ENCODE data around the gene ARTN.
A peak's percentile ranks its signal among the peaks of the same experiment; 100 is the strongest.

Gene ARTN

GRCh38 chr1:43947061-43947873, 13.7 kb downstream of the ARTN start:
- no peak for DNase-seq (ENCODE audit: low read depth in 2 of 2)

- no peak for DNase-seq (ENCODE audit: low read depth in 2 of 2)
Observed at GRCh38 chr1:43947874-43948437, 14.4 kb downstream of the ARTN start.

DNA sequence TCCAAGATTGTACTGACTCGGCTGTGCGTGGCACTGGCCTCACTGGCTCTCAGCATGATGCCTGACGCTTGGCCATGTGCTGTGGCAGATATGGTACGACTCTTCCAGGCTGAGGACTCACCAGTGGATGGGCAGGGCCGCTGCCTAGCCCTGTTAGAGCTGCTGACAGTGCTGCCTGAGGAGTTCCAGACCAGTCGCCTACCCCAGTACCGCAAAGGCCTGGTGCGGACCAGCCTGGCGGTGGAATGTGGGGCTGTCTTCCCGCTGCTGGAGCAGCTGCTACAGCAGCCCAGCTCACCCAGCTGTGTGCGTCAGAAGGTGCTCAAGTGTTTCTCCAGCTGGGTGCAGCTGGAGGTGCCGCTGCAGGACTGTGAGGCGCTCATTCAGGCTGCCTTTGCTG, 16.1 kb downstream of the ARTN start:
- no peak for DNase-seq (ENCODE audit: low read depth in 2 of 2)

- no peak for DNase-seq (ENCODE audit: low read depth in 2 of 2)
Observed at GRCh38 chr1:43951021-43951985, 17.7 kb downstream of the ARTN start.

- DNase-seq (ENCODE audit: low read depth in 2 of 2) = no peak
Observed at GRCh38 chr1:43952731-43953346, 19.2 kb downstream of the ARTN start.

GRCh38 chr1:43953361-43953760, 19.8 kb downstream of the ARTN start:
- no peak for DNase-seq (ENCODE audit: low read depth in 2 of 2)

DNA sequence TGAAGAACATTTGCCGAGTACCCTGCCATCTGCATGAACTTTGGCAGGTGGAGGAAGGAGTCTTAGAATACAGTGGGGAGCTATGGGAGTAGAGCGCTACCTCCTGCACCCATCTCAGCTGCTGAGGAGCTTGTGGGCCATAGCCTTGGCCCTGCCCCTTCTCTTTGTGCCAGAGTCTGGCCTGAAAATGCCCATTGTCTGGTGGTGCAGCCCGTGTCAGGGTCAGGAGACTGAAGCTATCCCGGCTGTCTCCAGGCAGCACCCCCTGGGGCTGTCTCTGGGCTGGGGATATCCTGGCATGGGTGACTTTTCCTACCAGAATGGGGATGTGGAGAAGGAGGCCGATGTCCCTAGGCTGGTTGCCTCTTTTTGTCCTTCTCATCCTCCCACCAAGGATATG, 20.4 kb downstream of the ARTN start:
- no peak for DNase-seq (ENCODE audit: low read depth in 2 of 2)

- DNase-seq (ENCODE audit: low read depth in 2 of 2) = no peak
Observed at GRCh38 chr1:43956234-43956633, 22.6 kb downstream of the ARTN start.

DNA sequence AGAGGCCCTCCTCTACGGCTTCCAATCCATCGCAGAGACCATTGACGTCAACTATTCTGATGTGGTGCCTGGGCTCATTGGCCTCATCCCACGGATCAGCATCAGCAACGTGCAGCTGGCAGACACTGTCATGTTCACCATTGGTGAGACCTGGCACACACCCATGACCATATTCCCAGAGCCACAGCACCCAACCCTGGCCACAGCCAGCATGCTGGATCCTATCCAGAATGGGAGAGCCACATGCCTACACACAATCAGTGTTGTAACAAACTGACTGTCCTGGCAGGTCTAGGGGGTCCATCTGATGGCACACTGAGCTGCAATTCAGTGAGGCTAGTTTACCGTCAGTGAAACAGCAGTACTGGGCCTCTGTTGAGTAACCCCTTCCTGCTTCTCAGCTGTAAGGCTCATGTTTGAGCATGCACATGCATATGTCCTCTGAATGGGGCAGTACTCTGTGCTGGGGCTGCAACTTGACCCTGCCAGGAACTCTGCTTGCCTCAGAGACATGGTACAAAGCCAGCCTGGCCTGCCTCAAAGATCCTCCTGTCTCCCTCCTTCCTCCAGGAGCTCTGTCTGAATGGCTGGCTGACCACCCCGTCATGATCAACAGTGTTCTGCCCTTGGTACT, 23.9 kb downstream of the ARTN start:
- no peak for DNase-seq (ENCODE audit: low read depth in 2 of 2)

DNA sequence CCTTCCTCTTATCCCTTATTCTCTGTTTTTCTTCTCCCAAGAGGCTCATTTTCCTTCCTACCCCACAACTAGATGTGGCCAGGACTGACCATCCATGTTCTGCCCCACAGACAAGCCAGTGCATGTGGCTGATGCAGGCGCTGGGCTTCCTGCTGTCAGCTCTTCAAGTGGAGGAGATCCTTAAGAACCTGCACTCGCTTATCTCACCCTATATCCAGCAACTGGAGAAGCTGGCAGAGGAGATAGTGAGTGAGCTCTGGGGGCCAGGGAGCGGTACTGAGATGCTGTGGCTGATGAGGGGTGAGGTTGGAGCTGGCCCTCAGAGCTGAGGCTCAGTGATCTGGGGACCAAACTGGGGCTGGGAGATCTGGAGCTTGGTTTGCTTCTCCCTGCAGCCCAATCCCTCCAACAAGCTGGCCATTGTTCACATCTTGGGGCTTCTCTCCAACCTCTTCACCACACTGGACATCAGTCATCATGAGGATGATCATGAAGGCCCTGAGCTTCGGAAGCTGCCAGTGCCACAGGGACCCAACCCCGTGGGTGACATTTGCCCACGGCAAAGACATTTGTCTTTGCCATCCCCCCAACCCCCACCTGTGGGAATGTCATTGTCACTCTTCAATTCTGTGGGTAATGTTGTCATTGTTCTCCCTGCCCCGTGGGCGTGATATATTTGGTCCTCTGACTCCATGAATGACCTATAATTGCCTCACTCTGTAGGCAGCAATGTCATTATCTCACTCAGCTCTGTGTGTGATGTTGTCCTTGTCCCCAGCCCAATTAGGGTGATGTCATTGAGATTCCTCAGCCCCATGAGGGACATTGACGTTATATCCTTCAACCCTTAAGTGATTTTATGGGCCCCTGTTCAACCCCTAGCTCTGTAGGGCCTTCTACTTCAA, 25.0 kb downstream of the ARTN start:
- DNase-seq (ENCODE audit: low read depth in 2 of 2) = no peak

- no peak for DNase-seq (ENCODE audit: low read depth in 2 of 2)
Observed at GRCh38 chr1:43960798-43961197, 27.2 kb downstream of the ARTN start.

GRCh38 chr1:43961692-43962091, 28.1 kb downstream of the ARTN start:
- no peak for DNase-seq (ENCODE audit: low read depth in 2 of 2)

- no peak for DNase-seq (ENCODE audit: low read depth in 2 of 2)
Observed at GRCh38 chr1:43962324-43962723, 28.7 kb downstream of the ARTN start.

DNA sequence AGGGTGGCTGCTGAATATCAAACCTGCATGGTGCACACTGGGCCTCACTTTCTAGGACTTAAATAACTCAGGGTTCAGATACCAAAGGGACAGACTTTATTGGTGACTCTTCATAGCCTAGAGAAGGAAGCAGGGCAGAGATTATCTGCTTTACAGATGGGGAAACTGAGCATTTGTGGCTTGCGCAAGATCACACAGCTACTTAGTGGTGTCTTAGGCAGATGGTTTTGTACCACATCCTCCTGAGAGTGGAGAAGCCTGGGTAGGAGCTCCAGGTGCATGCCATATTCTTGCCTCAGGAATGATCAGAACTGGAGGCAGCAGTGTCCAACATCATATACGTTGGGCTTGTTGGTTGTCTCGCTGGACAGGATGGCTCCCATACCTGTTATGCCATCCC, 29.4 kb downstream of the ARTN start:
- DNase-seq (ENCODE audit: low read depth in 2 of 2) = no peak

GRCh38 chr1:43963890-43964289, 30.3 kb downstream of the ARTN start:
- no peak for DNase-seq (ENCODE audit: low read depth in 2 of 2)

GRCh38 chr1:43965316-43965715, 31.7 kb downstream of the ARTN start:
- no peak for DNase-seq (ENCODE audit: low read depth in 2 of 2)

- no peak for DNase-seq (ENCODE audit: low read depth in 2 of 2)
Observed at GRCh38 chr1:43968348-43968948, 34.8 kb downstream of the ARTN start.

- no peak for DNase-seq (ENCODE audit: low read depth in 2 of 2)
Observed at GRCh38 chr1:43969416-43969745, 35.8 kb downstream of the ARTN start.

DNA sequence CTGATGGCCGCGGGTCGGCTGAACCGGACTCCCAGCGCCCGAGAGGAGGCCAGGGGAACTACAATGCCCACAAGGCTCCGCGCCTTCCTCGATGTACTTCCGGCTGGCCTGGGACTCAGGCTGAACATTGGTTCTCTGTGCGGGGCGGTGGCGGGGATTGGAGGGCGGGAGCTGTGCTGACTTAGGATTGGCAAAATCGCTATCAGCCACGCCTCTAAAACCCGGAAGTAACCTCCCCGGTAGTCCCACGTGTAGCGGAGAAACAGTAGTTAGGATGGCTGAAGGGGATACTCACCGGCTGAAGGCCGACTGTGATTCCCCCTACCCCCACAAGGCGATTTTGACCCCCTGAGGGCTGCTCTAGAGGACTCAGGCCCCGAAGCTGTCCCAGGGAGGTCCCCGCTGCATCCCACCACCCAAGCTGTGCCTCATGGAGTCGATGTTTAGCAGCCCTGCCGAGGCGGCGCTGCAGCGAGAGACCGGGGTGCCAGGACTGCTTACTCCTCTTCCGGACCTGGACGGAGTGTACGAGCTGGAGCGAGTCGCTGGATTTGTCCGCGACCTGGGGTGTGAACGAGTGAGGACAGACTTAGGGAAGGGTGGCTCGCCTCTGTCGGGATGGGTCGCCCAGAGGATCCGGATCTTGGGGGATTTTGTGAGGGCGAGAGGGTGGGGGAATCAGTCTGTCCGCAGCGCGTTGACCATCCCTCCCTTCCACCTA, 36.3 kb downstream of the ARTN start, which contains the start of gene DPH2:
DPH2 (plus strand) TSS at position 265 of the 721 bp plus-strand sequence; CDS start at position 431, 166 bp downstream.
- peak; percentile 95 for DNase-seq (ENCODE audit: low read depth in 2 of 2)
